Mesendoderm (in vitro differentiated cells): ENCODE results near the gene NPR3.

Source experiments
- DNase-seq: peaks from one replicate; pipeline ENCODE4 v3.0.0; 2013
- H2AK5ac ChIP-seq: 2 replicates; pipeline ENCODE4 v1.6.1; 2013; ENCODE audit warnings: low read length, inconsistent platforms
- H2BK120ac ChIP-seq: 2 replicates; pipeline ENCODE4 v1.6.1; 2013; ENCODE audit warnings: low read depth, mild to moderate bottlenecking, low read length, moderate library complexity, mixed read lengths
- H2BK15ac ChIP-seq: replicated peaks from 2 replicates; pipeline ENCODE4 v1.6.1; 2013; ENCODE audit warnings: low read depth, mild to moderate bottlenecking, moderate library complexity
- H2BK5ac ChIP-seq: 2 replicates; pipeline ENCODE4 v1.6.1; 2013; ENCODE audit warnings: low read length, inconsistent platforms
- H3K18ac ChIP-seq: 2 replicates; pipeline ENCODE4 v1.6.1; 2013; ENCODE audit warnings: mild to moderate bottlenecking, low read length, mixed read lengths
- H3K23ac ChIP-seq: one replicate; pipeline ENCODE4 v1.6.1; 2013; ENCODE audit warnings: low read length
- H3K27ac ChIP-seq: 2 replicates; pipeline ENCODE4 v1.5.1; 2013; ENCODE audit warnings: low read depth, mild to moderate bottlenecking, inconsistent platforms, low read length, moderate library complexity
- H3K27me3 ChIP-seq: 2 replicates; pipeline ENCODE4 v1.6.1; 2013; ENCODE audit warnings: low read length, control low read depth, mild to moderate bottlenecking, inconsistent platforms; ENCODE audit not compliant: insufficient read depth, poor library complexity
- H3K36me3 ChIP-seq: 2 replicates; pipeline ENCODE4 v1.6.1; 2013; ENCODE audit warnings: low read length, inconsistent platforms; ENCODE audit not compliant: control insufficient read depth, insufficient read depth
- H3K4ac ChIP-seq: one replicate; pipeline ENCODE4 v1.6.1; 2013; ENCODE audit warnings: low read depth, mild to moderate bottlenecking, low read length, moderate library complexity
- H3K4me1 ChIP-seq: 2 replicates; pipeline ENCODE4 v1.6.1; 2013; ENCODE audit warnings: low read depth, low read length, inconsistent platforms; ENCODE audit not compliant: control insufficient read depth
- H3K4me2 ChIP-seq: 2 replicates; pipeline ENCODE4 v1.6.1; 2013; ENCODE audit warnings: low read length
- H3K4me3 ChIP-seq: 2 replicates; pipeline ENCODE4 v1.5.1; 2013; ENCODE audit warnings: mild to moderate bottlenecking, low read length
- H3K56ac ChIP-seq: one replicate; pipeline ENCODE4 v1.6.1; 2013; ENCODE audit warnings: low read length
- H3K79me1 ChIP-seq: 2 replicates; pipeline ENCODE4 v1.6.1; 2013; ENCODE audit warnings: low read length, inconsistent platforms
- H3K79me2 ChIP-seq: 2 replicates; pipeline ENCODE4 v1.6.1; 2013; ENCODE audit warnings: mild to moderate bottlenecking, low read length; ENCODE audit not compliant: control insufficient read depth, insufficient read depth
- H3K9ac ChIP-seq: 2 replicates; pipeline ENCODE4 v1.6.1; 2013; ENCODE audit warnings: low read length, inconsistent platforms
- H4K5ac ChIP-seq: one replicate; pipeline ENCODE4 v1.6.1; 2013; ENCODE audit warnings: low read length
- H4K8ac ChIP-seq: one replicate; pipeline ENCODE4 v1.6.1; 2013; ENCODE audit warnings: low read depth, mild to moderate bottlenecking, control low read depth, low read length, moderate library complexity
- WGBS: extraction: QIAGEN DNeasy Blood & Tissue Kit; methylation state at CpG from one replicate; pipeline ENCODE4 v1.1.7; 2013; ENCODE audit warnings: low lambda C conversion rate, missing lambda C conversion rate; ENCODE audit not compliant: insufficient coverage; ENCODE audit errors: extremely low coverage; 5-methylcytosine and 5-hydroxymethylcytosine counted together

NPR3 gene

DNA sequence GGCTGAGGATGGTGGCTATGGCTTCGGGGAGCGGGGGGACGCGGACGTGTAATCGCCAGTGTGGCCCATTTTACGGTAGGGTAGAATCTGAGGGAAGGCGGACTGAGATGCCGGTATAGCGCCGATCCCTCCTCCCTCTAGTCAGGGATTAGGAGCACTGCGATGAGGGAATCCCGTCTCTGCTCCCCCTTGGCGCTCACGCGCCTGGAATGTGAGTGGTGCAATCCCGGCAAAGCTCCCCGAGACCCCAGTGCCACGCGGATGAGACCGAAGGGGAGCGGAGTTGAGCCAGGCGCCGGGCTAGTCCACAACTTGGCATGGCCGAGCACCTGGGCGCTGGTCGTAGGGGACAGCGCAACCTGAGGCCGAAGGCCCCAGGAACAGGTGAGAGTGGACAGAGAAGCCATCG lies 2.2 kb downstream of the NPR3 start:
- Histone ChIP-seq H3K4me1 (peaks cover 4% of the 10 kb centered on the region), H3K56ac (no peak overlapping the region), H2BK15ac (no peak overlapping the region), H4K5ac (no peak overlapping the region), H3K4me2 (peak overlapping the region; percentile 47), H2AK5ac (no peak overlapping the region), H3K4me3 (no peak overlapping the region), H4K8ac (no peak overlapping the region), H3K79me1 (no peaks in the 10 kb centered on the region), H2BK120ac (no peak overlapping the region), H3K18ac (no peak overlapping the region), H3K36me3 (no peaks in the 10 kb centered on the region), H2BK5ac (no peak overlapping the region), H3K27me3 (peaks cover 42% of the 10 kb centered on the region), H3K9ac (no peak overlapping the region), H3K27ac (no peak overlapping the region), H3K79me2 (no peaks in the 10 kb centered on the region), H3K23ac (no peak overlapping the region), H3K4ac (no peak overlapping the region)
- WGBS, result no CpG with 5 or more reads among the region's 30 CpGs
- DNase-seq, result peak; percentile 30

DNA sequence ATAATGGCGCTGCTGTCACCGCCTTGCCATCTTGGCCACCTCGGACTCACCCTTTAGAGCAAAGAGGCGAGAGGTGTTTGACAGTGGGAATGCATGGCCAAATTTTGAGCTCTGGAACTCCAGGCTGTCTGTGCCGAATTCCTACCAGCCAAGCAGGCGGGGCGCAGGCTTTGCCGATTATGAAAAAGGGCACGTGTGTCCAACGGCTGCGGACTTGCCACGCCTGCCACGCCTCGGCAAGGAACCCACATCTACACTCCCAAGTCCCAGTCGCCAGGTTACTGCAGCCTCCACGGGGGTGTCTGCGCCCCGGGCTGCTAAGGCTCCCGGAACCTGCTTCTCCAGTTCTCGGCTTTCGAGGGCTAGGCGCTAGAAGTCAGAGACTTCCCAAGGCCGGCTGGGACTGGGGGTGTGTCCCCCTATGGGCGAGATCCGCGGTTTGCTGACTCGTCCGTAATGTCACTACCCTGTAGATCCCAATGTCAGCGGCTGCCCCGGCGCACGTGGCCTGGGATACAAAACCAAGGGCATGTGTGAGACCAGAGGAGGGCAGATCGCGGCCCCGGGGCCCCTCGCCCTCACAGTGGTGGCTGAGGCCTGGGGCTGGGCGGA lies 2.8 kb downstream of the NPR3 start:
- Histone ChIP-seq H2BK5ac (no peak overlapping the region), H3K4me2 (peak overlapping the region; percentile 47), H3K79me1 (no peaks in the 10 kb centered on the region), H3K56ac (no peak overlapping the region), H2BK120ac (no peak overlapping the region), H4K8ac (no peak overlapping the region), H3K4ac (no peak overlapping the region), H3K4me1 (peaks cover 4% of the 10 kb centered on the region), H3K4me3 (no peak overlapping the region), H4K5ac (no peak overlapping the region), H3K27ac (no peak overlapping the region), H3K27me3 (peaks cover 42% of the 10 kb centered on the region), H3K9ac (no peak overlapping the region), H2AK5ac (no peak overlapping the region), H3K23ac (no peak overlapping the region), H3K18ac (no peak overlapping the region), H2BK15ac (no peak overlapping the region), H3K36me3 (no peaks in the 10 kb centered on the region), H3K79me2 (no peaks in the 10 kb centered on the region)
- peak; percentile 79 for DNase-seq
- WGBS, result no CpG with 5 or more reads among the region's 37 CpGs

DNA sequence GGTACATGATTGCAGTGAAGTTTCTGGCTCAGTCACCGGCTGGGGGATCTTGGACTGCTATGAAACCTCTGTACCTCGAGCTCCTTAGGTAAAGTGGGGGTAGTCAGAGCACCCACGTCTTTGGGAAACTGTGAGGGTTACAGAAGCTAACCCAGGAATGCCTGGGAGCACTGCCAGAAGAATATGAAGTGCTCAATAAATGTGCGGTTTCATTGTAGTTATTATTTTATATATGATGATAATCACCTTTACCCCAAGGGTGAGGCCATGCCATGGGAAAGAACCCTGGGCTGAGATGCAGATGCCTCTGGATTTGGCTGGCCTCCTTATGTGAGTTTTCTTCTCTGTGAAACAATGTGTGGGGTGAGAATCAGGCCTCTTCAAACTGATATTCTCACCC lies 3.7 kb downstream of the NPR3 start:
- H2BK15ac ChIP-seq, result no peak overlapping the region
- no peak overlapping the region for H3K56ac ChIP-seq
- no peak for DNase-seq
- no peak overlapping the region for H3K27ac ChIP-seq
- peaks cover 42% of the 10 kb centered on the region for H3K27me3 ChIP-seq
- no peak overlapping the region for H3K4me2 ChIP-seq
- H3K18ac ChIP-seq, result no peak overlapping the region
- no peak overlapping the region for H3K4ac ChIP-seq
- no peaks in the 10 kb centered on the region for H3K79me2 ChIP-seq
- no peak overlapping the region for H3K4me3 ChIP-seq
- no peak overlapping the region for H2BK5ac ChIP-seq
- H3K36me3 ChIP-seq, result no peaks in the 10 kb centered on the region
- no peak overlapping the region for H4K5ac ChIP-seq
- H3K9ac ChIP-seq, result no peak overlapping the region
- no peak overlapping the region for H3K23ac ChIP-seq
- no peak overlapping the region for H2AK5ac ChIP-seq
- H3K4me1 ChIP-seq, result peaks cover 2% of the 10 kb centered on the region
- WGBS, result no CpG with 5 or more reads among the region's 4 CpGs
- H3K79me1 ChIP-seq, result no peaks in the 10 kb centered on the region
- no peak overlapping the region for H2BK120ac ChIP-seq
- H4K8ac ChIP-seq, result no peak overlapping the region

DNA sequence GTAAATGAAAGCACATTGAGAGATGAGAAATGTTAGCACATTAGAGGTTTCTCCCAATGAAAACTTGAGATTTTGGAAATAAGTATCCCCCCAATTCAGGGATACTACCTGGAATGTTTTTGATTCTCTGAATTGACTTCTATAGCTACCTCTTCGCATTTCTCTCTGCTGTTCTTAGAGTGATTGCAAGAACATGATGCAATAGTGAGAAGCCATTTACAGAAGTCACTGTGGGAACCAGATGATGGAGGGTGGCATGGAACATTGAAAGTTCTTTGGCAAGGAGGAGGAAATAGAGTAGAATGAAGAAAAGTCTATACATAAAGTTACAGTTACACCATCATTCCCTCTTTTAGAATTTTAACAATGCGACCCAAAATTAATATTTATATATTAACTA lies 9.2 kb downstream of the NPR3 start:
- Histone ChIP-seq H3K56ac (no peak overlapping the region), H4K5ac (no peak overlapping the region), H3K4me2 (no peak overlapping the region), H3K79me1 (no peaks in the 10 kb centered on the region), H2BK15ac (no peak overlapping the region), H3K18ac (no peak overlapping the region), H3K79me2 (no peaks in the 10 kb centered on the region), H3K27me3 (no peaks in the 10 kb centered on the region), H2BK120ac (no peak overlapping the region), H3K23ac (no peak overlapping the region), H3K27ac (no peak overlapping the region), H3K36me3 (no peaks in the 10 kb centered on the region), H3K9ac (no peak overlapping the region), H4K8ac (no peak overlapping the region), H2BK5ac (no peak overlapping the region), H2AK5ac (no peak overlapping the region), H3K4ac (no peak overlapping the region), H3K4me1 (no peaks in the 10 kb centered on the region), H3K4me3 (no peak overlapping the region)
- WGBS, result no CpG with 5 or more reads among the region's 2 CpGs
- DNase-seq, result no peak

DNA sequence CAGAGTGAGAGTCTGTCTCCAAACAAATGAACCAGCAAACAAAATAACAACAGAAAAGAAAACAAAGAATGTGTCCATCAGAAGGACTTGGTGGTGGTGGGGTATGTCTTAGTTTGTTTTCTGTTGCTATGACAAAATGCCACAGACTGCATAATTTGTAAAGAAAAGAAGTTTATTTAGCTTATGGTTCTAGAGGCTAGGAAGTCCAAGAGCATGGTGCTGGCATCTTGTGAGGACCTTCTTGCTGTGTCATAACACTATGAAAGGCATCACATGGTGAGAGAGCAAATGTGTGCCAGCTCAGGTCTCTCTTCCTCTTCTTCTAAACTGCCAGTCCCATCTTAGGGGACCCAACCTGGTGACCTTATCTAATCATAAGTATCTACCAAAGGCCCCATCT lies 10.5 kb downstream of the NPR3 start:
- H3K4me2 ChIP-seq, result no peak overlapping the region
- H3K4me3 ChIP-seq, result no peak overlapping the region
- no peak overlapping the region for H3K27ac ChIP-seq
- H3K27me3 ChIP-seq, result no peaks in the 10 kb centered on the region
- no peak overlapping the region for H2AK5ac ChIP-seq
- H2BK5ac ChIP-seq, result no peak overlapping the region
- H3K79me2 ChIP-seq, result no peaks in the 10 kb centered on the region
- no peak overlapping the region for H3K9ac ChIP-seq
- DNase-seq, result no peak
- H4K5ac ChIP-seq, result no peak overlapping the region
- H3K4ac ChIP-seq, result no peak overlapping the region
- no peaks in the 10 kb centered on the region for H3K36me3 ChIP-seq
- H3K79me1 ChIP-seq, result no peaks in the 10 kb centered on the region
- no peak overlapping the region for H2BK120ac ChIP-seq
- H3K56ac ChIP-seq, result no peak overlapping the region
- no peak overlapping the region for H3K18ac ChIP-seq
- no peak overlapping the region for H2BK15ac ChIP-seq
- H4K8ac ChIP-seq, result no peak overlapping the region
- no peak overlapping the region for H3K23ac ChIP-seq
- no peaks in the 10 kb centered on the region for H3K4me1 ChIP-seq

DNA sequence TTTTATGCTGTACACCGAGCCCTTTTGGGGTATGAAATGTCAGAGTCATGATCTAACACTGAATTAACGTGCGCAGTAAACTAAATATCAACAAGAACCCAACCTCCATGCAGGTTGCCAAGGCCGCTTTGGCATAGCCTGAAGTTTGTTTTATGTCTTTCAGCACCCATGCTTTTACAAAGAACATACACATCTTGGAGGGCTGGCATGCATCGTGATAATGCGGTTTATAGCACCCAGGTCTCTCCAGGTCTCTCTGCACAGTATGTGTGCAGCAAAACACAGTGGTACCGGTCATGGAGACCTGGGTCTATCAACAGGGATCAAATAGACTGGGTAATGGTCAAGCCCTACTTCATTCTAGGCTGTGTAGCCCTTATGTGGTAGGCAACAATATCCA lies 11.8 kb downstream of the NPR3 start:
- WGBS, result no CpG with 5 or more reads among the region's 7 CpGs

More for the DNA sequence above, 11.8 kb downstream of the NPR3 start:
- H3K23ac ChIP-seq, result no peak overlapping the region
- DNase-seq, result no peak
- no peak overlapping the region for H4K8ac ChIP-seq
- H3K4ac ChIP-seq, result no peak overlapping the region
- H3K36me3 ChIP-seq, result no peaks in the 10 kb centered on the region
- no peak overlapping the region for H3K27ac ChIP-seq
- no peak overlapping the region for H3K9ac ChIP-seq
- no peak overlapping the region for H3K4me2 ChIP-seq
- no peak overlapping the region for H2BK5ac ChIP-seq
- H3K18ac ChIP-seq, result no peak overlapping the region
- H2BK120ac ChIP-seq, result no peak overlapping the region
- no peak overlapping the region for H4K5ac ChIP-seq
- H3K4me1 ChIP-seq, result no peaks in the 10 kb centered on the region
- no peak overlapping the region for H2AK5ac ChIP-seq
- no peak overlapping the region for H3K56ac ChIP-seq
- H3K27me3 ChIP-seq, result no peaks in the 10 kb centered on the region
- H3K79me2 ChIP-seq, result no peaks in the 10 kb centered on the region
- no peak overlapping the region for H2BK15ac ChIP-seq
- H3K79me1 ChIP-seq, result no peaks in the 10 kb centered on the region
- H3K4me3 ChIP-seq, result no peak overlapping the region
